HEK293 (cell line): ENCODE measurements around the gene C4BPB.

Experiments used
- CTCF ChIA-PET: fragments of 350-600 bp; formaldehyde crosslinking; extraction: SDS; loops from one replicate; lab custom pipeline; 2021; ENCODE audit warnings: antibody characterized with exemption; lab: Yijun Ruan, JAX
- POLR2A ChIA-PET: fragments of 300-600 bp; formaldehyde crosslinking; extraction: SDS; loops from one replicate; lab custom pipeline; 2020; ENCODE audit warnings: antibody characterized with exemption, inconsistent platforms; lab: Yijun Ruan, JAX
- H3K27ac ChIP-seq: fragments of 200-500 bp; sonication (Bioruptor generic); 2 replicates; pipeline ENCODE4 v1.5.1; 2014; ENCODE audit warnings: low read depth, low read length, control low read depth, inconsistent platforms; ENCODE audit errors: extremely low read depth
- H3K36me3 ChIP-seq, 2 experiments: fragments of 200-500 bp in 1 of 2; sonication (Bioruptor generic) in 1 of 2; 1 replicate in 1 of 2; 2 replicates in 1 of 2; pipeline ENCODE4 v1.5.1; 2014 to 2017; ENCODE audit warnings: inconsistent platforms in 2 of 2, low read length in 2 of 2; ENCODE audit not compliant: control insufficient read depth in 2 of 2, insufficient read depth in 1 of 2
- H3K4me1 ChIP-seq: fragments of 200-500 bp; sonication (Bioruptor generic); 2 replicates; pipeline ENCODE4 v1.5.1; 2014; ENCODE audit warnings: mild to moderate bottlenecking, low read length, inconsistent platforms; ENCODE audit not compliant: control insufficient read depth, insufficient read depth
- H3K4me3 ChIP-seq: 2 replicates; pipeline ENCODE4 v1.5.1; 2011; ENCODE audit warnings: low read depth, mild to moderate bottlenecking, control low read depth, low read length, moderate library complexity
- H3K9me3 ChIP-seq: fragments of 200-500 bp; sonication (Bioruptor generic); 2 replicates; pipeline ENCODE4 v1.5.1; 2014; ENCODE audit warnings: low read depth, low read length, inconsistent platforms; ENCODE audit not compliant: control insufficient read depth, insufficient read depth
- HOXD13 ChIP-seq: sonication (generic); formaldehyde crosslinking; IDR thresholded peaks from 2 replicates; pipeline ENCODE4 v1.8.0; 2022; ENCODE audit warnings: missing genetic modification reagents, borderline replicate concordance
- MEIS1 ChIP-seq: sonication (generic); formaldehyde crosslinking; IDR thresholded peaks from 2 replicates; pipeline ENCODE4 v1.8.1; 2022; ENCODE audit warnings: missing genetic modification reagents, mild to moderate bottlenecking, borderline replicate concordance
- MYNN ChIP-seq: fragments of 450-650 bp; formaldehyde crosslinking; IDR thresholded peaks from 2 replicates; pipeline ENCODE4 v1.5.1; 2016; ENCODE audit warnings: missing biosample characterization, missing genetic modification characterization, borderline replicate concordance
- ZFP3 ChIP-seq: fragments of 450-650 bp; formaldehyde crosslinking; IDR thresholded peaks from 2 replicates; pipeline ENCODE4 v1.5.1; 2016; ENCODE audit warnings: low read depth, missing biosample characterization, missing genetic modification characterization
- ZFP69B ChIP-seq: fragments of 450-650 bp; formaldehyde crosslinking; IDR thresholded peaks from 2 replicates; pipeline ENCODE4 v1.5.1; 2016; ENCODE audit warnings: missing biosample characterization, missing genetic modification characterization
- ZNF114 ChIP-seq: fragments of 450-650 bp; formaldehyde crosslinking; IDR thresholded peaks from 2 replicates; pipeline ENCODE4 v1.5.0; 2017; ENCODE audit warnings: missing biosample characterization, missing genetic modification characterization
- ZNF169 ChIP-seq: fragments of 450-650 bp; formaldehyde crosslinking; IDR thresholded peaks from 2 replicates; pipeline ENCODE4 v1.5.1; 2016; ENCODE audit warnings: missing biosample characterization, missing genetic modification characterization
- ZNF341 ChIP-seq: fragments of 450-650 bp; formaldehyde crosslinking; IDR thresholded peaks from 2 replicates; pipeline ENCODE4; 2016; ENCODE audit warnings: low read depth, missing biosample characterization, missing genetic modification characterization
- ZNF404 ChIP-seq: fragments of 450-650 bp; formaldehyde crosslinking; IDR thresholded peaks from 2 replicates; pipeline ENCODE4 v1.5.1; 2017; ENCODE audit warnings: missing biosample characterization, missing genetic modification characterization
- ZNF501 ChIP-seq: fragments of 450-650 bp; formaldehyde crosslinking; IDR thresholded peaks from 2 replicates; pipeline ENCODE4 v1.5.1; 2016; ENCODE audit warnings: missing biosample characterization, missing genetic modification characterization
- ZNF514 ChIP-seq: fragments of 450-650 bp; formaldehyde crosslinking; IDR thresholded peaks from 2 replicates; pipeline ENCODE4 v1.5.1; 2016; ENCODE audit warnings: missing biosample characterization, missing genetic modification characterization
- ZNF530 ChIP-seq: fragments of 450-650 bp; formaldehyde crosslinking; IDR thresholded peaks from 2 replicates; pipeline ENCODE4 v1.5.1; 2016; ENCODE audit warnings: low read depth, missing biosample characterization, missing genetic modification characterization
- ZNF660 ChIP-seq: fragments of 450-650 bp; IDR thresholded peaks from 2 replicates; pipeline ENCODE4 v1.5.1; 2018; ENCODE audit warnings: missing biosample characterization, mild to moderate bottlenecking, missing genetic modification characterization
- ZNF664 ChIP-seq: fragments of 450-650 bp; formaldehyde crosslinking; IDR thresholded peaks from 2 replicates; pipeline ENCODE4 v1.5.1; 2016; ENCODE audit warnings: missing biosample characterization, missing genetic modification characterization
- ZNF768 ChIP-seq: fragments of 450-650 bp; formaldehyde crosslinking; IDR thresholded peaks from 2 replicates; pipeline ENCODE4 v1.5.1; 2018; ENCODE audit warnings: missing biosample characterization, mild to moderate bottlenecking, missing genetic modification characterization
- ZNF830 ChIP-seq: fragments of 450-650 bp; IDR thresholded peaks from 2 replicates; pipeline ENCODE4 v1.5.0; 2018; ENCODE audit warnings: missing biosample characterization, missing genetic modification characterization, low read depth, mild to moderate bottlenecking, moderate library complexity
- ZXDB ChIP-seq: fragments of 450-650 bp; formaldehyde crosslinking; IDR thresholded peaks from 2 replicates; pipeline ENCODE4 v1.5.1; 2016; ENCODE audit warnings: missing biosample characterization, missing genetic modification characterization
- TF ChIP-seq, protein P1 (sequence below): fragments of 450-650 bp; formaldehyde crosslinking; IDR thresholded peaks from 2 replicates; pipeline ENCODE4 v1.5.0; 2017; ENCODE audit warnings: missing biosample characterization, missing genetic modification characterization, borderline replicate concordance
- TF ChIP-seq, protein P2 (sequence below): fragments of 450-650 bp; formaldehyde crosslinking; optimal IDR thresholded peaks from 2 replicates; pipeline ENCODE3; 2016; ENCODE audit warnings: missing biosample characterization, mild to moderate bottlenecking, missing genetic modification characterization
- TF ChIP-seq, protein P3 (sequence below): fragments of 450-650 bp; formaldehyde crosslinking; IDR thresholded peaks from 2 replicates; pipeline ENCODE4 v1.5.1; 2016; ENCODE audit warnings: missing biosample characterization, missing genetic modification characterization
- TF ChIP-seq, protein P4 (sequence below): fragments of 450-650 bp; formaldehyde crosslinking; IDR thresholded peaks from 2 replicates; pipeline ENCODE4 v1.5.1; 2016; ENCODE audit warnings: missing biosample characterization, missing genetic modification characterization, borderline replicate concordance
- TF ChIP-seq, protein P5 (sequence below): fragments of 450-650 bp; formaldehyde crosslinking; IDR thresholded peaks from 2 replicates; pipeline ENCODE4 v1.5.1; 2016; ENCODE audit warnings: missing biosample characterization, missing genetic modification characterization, borderline replicate concordance

C4BPB gene

DNA sequence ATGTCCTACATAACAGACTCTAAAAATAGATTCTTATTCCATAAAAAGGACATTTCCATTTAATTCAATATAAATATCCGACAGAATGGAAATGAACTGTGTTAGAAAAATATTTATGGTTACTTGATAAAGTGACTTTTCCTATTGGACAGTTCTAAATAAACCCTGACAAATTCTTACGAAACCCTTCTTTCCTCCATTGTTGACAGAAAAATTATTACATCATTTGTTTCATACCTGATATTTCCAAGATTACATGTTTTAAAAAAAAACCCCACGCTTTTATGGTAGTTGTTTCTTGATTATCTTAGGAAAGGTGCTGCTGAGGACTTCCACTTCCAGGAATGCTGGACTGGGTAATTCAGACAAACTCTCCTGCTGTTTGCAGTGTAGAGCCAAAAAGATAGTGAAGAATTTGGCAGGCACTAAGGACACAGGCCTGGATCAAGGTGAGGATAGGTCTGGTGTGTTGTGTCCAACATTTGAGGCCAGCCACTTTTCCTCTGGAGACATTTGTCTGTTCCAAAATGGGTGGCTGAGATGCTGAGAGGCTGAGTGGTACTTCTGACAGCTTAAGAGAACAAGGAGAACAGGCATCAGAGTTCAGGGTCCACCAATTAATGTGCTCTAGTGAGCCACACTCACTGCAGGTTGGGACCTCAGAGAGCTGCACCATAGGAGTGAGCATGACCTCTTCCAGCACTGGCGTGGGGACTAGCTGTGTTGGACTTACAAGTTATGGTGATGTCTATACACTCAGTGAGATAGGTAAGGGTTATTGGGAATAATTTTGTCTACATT, 49.1 kb upstream of the C4BPB start (continued):
- TF ChIP-seq, protein P1, sequence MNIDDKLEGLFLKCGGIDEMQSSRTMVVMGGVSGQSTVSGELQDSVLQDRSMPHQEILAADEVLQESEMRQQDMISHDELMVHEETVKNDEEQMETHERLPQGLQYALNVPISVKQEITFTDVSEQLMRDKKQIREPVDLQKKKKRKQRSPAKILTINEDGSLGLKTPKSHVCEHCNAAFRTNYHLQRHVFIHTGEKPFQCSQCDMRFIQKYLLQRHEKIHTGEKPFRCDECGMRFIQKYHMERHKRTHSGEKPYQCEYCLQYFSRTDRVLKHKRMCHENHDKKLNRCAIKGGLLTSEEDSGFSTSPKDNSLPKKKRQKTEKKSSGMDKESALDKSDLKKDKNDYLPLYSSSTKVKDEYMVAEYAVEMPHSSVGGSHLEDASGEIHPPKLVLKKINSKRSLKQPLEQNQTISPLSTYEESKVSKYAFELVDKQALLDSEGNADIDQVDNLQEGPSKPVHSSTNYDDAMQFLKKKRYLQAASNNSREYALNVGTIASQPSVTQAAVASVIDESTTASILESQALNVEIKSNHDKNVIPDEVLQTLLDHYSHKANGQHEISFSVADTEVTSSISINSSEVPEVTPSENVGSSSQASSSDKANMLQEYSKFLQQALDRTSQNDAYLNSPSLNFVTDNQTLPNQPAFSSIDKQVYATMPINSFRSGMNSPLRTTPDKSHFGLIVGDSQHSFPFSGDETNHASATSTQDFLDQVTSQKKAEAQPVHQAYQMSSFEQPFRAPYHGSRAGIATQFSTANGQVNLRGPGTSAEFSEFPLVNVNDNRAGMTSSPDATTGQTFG (tag by site-specific recombination): no peak
- TF ChIP-seq, protein P2, sequence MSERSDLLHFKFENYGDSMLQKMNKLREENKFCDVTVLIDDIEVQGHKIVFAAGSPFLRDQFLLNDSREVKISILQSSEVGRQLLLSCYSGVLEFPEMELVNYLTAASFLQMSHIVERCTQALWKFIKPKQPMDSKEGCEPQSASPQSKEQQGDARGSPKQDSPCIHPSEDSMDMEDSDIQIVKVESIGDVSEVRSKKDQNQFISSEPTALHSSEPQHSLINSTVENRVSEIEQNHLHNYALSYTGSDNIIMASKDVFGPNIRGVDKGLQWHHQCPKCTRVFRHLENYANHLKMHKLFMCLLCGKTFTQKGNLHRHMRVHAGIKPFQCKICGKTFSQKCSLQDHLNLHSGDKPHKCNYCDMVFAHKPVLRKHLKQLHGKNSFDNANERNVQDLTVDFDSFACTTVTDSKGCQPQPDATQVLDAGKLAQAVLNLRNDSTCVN: no peak

DNA sequence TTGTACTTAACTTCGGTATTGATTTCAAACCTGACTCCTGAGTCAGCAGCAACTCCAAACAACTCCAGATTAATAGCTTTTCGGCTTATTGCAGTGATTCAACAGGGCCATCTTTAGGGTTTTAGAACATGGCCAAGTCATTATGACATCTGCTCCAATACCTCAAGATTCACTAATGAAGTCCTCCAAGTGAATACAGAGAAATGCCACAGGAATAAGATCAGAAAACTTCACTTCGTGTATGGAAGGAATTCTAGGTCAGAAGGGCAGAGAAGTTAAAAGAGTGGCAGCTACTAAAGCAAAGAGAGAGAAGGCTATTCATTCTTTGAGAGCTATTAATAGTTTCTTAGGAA, 48.5 kb upstream of the C4BPB start:
- H3K36me3 ChIP-seq: peaks cover 0 to 6% of the 10 kb centered on the region in 2 experiments; a peak in 1 of 3 replicates
- H3K4me1 ChIP-seq: no peaks in the 10 kb centered on the region
- TF ChIP-seq ZFP69B (tag by site-specific recombination): no peak
- no peak for TF ChIP-seq ZFP3
- TF ChIP-seq ZNF514 (tag by site-specific recombination): no peak
- TF ChIP-seq ZNF501: no peak
- TF ChIP-seq, protein P3, sequence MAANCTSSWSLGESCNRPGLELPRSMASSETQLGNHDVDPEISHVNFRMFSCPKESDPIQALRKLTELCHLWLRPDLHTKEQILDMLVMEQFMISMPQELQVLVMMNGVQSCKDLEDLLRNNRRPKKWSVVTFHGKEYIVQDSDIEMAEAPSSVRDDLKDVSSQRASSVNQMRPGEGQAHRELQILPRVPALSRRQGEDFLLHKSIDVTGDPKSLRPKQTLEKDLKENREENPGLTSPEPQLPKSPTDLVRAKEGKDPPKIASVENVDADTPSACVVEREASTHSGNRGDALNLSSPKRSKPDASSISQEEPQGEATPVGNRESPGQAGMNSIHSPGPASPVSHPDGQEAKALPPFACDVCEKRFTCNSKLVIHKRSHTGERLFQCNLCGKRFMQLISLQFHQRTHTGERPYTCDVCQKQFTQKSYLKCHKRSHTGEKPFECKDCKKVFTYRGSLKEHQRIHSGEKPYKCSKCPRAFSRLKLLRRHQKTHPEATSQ: no peak
- TF ChIP-seq HOXD13 (CRISPR knock-in tag): no peak
- no peak for TF ChIP-seq ZNF664 (tag by site-specific recombination)
- TF ChIP-seq ZNF530 (tag by site-specific recombination): no peak
- TF ChIP-seq, protein P4, sequence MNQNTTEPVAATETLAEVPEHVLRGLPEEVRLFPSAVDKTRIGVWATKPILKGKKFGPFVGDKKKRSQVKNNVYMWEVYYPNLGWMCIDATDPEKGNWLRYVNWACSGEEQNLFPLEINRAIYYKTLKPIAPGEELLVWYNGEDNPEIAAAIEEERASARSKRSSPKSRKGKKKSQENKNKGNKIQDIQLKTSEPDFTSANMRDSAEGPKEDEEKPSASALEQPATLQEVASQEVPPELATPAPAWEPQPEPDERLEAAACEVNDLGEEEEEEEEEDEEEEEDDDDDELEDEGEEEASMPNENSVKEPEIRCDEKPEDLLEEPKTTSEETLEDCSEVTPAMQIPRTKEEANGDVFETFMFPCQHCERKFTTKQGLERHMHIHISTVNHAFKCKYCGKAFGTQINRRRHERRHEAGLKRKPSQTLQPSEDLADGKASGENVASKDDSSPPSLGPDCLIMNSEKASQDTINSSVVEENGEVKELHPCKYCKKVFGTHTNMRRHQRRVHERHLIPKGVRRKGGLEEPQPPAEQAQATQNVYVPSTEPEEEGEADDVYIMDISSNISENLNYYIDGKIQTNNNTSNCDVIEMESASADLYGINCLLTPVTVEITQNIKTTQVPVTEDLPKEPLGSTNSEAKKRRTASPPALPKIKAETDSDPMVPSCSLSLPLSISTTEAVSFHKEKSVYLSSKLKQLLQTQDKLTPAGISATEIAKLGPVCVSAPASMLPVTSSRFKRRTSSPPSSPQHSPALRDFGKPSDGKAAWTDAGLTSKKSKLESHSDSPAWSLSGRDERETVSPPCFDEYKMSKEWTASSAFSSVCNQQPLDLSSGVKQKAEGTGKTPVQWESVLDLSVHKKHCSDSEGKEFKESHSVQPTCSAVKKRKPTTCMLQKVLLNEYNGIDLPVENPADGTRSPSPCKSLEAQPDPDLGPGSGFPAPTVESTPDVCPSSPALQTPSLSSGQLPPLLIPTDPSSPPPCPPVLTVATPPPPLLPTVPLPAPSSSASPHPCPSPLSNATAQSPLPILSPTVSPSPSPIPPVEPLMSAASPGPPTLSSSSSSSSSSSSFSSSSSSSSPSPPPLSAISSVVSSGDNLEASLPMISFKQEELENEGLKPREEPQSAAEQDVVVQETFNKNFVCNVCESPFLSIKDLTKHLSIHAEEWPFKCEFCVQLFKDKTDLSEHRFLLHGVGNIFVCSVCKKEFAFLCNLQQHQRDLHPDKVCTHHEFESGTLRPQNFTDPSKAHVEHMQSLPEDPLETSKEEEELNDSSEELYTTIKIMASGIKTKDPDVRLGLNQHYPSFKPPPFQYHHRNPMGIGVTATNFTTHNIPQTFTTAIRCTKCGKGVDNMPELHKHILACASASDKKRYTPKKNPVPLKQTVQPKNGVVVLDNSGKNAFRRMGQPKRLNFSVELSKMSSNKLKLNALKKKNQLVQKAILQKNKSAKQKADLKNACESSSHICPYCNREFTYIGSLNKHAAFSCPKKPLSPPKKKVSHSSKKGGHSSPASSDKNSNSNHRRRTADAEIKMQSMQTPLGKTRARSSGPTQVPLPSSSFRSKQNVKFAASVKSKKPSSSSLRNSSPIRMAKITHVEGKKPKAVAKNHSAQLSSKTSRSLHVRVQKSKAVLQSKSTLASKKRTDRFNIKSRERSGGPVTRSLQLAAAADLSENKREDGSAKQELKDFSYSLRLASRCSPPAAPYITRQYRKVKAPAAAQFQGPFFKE (tag by site-specific recombination): no peak
- TF ChIP-seq ZNF830 (tag by site-specific recombination): no peak
- TF ChIP-seq ZNF660 (tag by site-specific recombination): no peak
- no peak for TF ChIP-seq ZNF341 (tag by site-specific recombination)
- no peak for TF ChIP-seq MYNN
- TF ChIP-seq ZNF768 (tag by site-specific recombination): no peak
- TF ChIP-seq ZNF169 (tag by site-specific recombination): no peak
- no peak for TF ChIP-seq ZNF114 (tag by site-specific recombination)
- no peak for TF ChIP-seq ZXDB (tag by site-specific recombination)
- no peak for TF ChIP-seq ZNF404 (tag by site-specific recombination)
- no peak for TF ChIP-seq MEIS1 (CRISPR knock-in tag)
- TF ChIP-seq, protein P5, sequence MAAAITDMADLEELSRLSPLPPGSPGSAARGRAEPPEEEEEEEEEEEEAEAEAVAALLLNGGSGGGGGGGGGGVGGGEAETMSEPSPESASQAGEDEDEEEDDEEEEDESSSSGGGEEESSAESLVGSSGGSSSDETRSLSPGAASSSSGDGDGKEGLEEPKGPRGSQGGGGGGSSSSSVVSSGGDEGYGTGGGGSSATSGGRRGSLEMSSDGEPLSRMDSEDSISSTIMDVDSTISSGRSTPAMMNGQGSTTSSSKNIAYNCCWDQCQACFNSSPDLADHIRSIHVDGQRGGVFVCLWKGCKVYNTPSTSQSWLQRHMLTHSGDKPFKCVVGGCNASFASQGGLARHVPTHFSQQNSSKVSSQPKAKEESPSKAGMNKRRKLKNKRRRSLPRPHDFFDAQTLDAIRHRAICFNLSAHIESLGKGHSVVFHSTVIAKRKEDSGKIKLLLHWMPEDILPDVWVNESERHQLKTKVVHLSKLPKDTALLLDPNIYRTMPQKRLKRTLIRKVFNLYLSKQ (tag by site-specific recombination): no peak
- TF ChIP-seq, all 188 proteins: peak for 0
- H3K4me3 ChIP-seq: no peak overlapping the region
- H3K27ac ChIP-seq: no peak overlapping the region
- CTCF ChIA-PET: interaction anchor here (0.6 to 0.7 kb wide), 3 partner anchors 9 to 495 kb away, joined by 3 to 4 read pairs (median 3); no protein-coding TSS in a partner anchor
- no peaks in the 10 kb centered on the region for H3K9me3 ChIP-seq
- POLR2A ChIA-PET: interaction anchor here (1.0 kb wide), 1 partner anchor 13 kb away, joined by 4 read pairs; the partner anchor contains the start of gene PFKFB2
